Activated T-cell treated with anti-CD3 and anti-CD28 coated beads for 48 hours (primary cell): ENCODE measurements around the gene NR1D1.
"Not testable (repeated sequence)": the region's sequence is repeated elsewhere in the genome, so short reads cannot be mapped to it uniquely, and the experiment has no call there.

Experiments used
- DNase-seq: peaks from one replicate; pipeline ENCODE4 v3.0.0-alpha.2; 2020; ENCODE audit warnings: low read depth

NR1D1 gene

DNA sequence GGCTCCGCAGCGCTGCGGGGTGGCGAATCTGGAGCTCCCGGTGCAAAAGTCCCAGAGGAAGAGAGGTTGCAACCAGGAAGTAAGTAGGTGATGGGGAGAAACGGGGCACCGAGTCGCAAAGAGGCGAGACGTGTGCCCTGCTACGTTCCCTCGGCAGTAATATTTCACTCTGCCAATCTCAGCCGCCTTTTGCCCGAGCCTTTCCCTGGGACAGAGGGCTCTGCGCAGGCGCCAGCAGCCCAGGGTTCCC is at the start of gene NR1D1:
Gene NR1D1, minus strand, starts transcription at position 171 of the 250 bp plus-strand sequence. CDS start 495 bp downstream, outside the sequence.
- no peak for DNase-seq

GRCh38 chr17:40148527-40148926 is 48.1 kb upstream of the NR1D1 start:
- no peak for DNase-seq

- DNase-seq = no peak
Measured at GRCh38 chr17:40145476-40145875, 45.1 kb upstream of the NR1D1 start.

DNA sequence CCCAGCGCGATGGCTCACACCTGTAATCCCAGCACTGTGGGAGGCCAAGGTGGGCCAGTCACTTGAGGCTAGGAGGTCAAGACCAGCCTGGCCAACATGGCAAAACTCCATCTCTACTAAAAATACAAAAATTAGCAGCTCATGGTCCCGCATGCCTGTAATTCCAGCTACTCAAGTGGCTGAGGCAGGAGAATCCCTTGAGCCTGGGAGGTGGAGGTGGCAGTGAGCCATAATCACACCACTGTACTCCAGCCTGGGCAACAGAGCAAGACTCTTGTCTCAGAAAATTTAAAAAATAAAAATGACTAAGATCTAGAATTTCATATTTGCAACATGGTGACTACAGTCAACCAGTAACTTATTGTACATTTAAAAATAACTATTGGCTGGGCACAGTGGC is 42.8 kb upstream of the NR1D1 start:
- DNase-seq = not testable (repeated sequence)

- DNase-seq = no peak
Measured at GRCh38 chr17:40139566-40140058, 39.2 kb upstream of the NR1D1 start.

- DNase-seq = no peak
Measured at GRCh38 chr17:40135817-40136216, 35.4 kb upstream of the NR1D1 start.

DNA sequence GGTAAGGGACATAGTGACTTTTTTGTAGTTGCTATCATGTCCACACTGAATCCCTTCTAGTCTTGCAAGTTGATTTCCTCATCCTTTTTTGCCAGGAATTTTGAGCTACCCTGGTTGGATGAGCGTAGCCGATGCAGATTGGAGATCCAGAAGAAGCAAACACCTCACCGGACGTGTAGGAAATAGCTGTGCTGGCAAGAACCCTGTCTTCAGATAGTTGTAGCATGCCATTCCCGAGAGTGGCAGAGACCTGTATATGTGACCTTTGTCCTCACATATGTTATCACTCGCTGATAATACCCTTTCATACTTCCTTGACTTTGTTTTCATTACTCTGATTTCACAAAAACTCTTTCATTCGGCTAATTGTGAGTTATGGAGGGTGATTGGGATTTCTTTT is 33.8 kb upstream of the NR1D1 start:
- DNase-seq = no peak

DNA sequence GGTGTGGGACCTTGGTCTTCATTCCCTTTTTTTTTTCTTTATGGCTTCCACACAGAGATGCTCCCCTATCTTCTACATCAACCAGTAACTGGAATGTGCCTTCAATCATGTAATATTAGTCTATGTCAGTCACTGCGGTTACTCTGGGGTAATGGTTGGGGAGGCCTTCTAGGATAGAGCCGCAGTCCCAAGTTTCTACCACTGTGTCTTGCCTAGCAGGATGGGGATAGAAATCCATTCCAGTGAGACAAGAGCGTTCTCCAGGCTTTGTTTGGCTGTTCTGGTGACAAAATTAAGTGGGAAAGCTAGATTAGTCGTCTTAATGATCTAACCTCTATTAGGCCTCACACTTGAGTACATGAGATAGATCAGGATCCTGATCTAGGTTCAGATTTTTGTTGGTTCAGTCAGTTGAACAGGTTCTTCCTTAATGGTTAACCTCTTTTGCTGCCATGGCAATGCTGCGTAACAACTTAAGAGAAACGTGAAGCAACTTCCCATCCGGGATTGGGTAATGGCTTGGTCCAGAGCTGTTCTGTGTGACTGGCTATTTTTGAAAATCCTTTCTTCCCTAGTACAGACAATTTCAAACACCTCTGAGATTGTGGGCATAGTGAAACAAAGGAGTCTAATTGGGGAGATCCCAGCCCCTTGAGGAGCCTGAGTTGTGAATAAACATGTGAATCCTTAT is 30.1 kb upstream of the NR1D1 start:
- no peak for DNase-seq

GRCh38 chr17:40129498-40129897 is 29.1 kb upstream of the NR1D1 start:
- no peak for DNase-seq

GRCh38 chr17:40124279-40125141 is 24.1 kb upstream of the NR1D1 start:
- DNase-seq = no peak

DNA sequence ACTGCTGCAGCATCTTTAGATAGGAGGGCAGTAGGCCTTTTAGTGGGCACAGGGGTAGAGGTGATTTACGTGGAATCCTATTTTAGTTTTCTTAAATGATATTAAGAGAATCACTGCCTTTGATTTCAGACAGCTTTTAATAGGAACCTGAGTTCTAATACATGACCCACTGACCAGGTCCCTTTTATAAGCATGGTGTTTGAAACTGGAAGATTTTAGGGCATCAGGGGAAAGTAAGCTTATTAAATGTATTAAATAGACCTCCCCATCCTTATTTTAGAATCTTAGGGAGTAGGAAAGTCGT is 23.4 kb upstream of the NR1D1 start:
- no peak for DNase-seq

GRCh38 chr17:40122999-40123810 is 22.8 kb upstream of the NR1D1 start:
- no peak for DNase-seq

DNA sequence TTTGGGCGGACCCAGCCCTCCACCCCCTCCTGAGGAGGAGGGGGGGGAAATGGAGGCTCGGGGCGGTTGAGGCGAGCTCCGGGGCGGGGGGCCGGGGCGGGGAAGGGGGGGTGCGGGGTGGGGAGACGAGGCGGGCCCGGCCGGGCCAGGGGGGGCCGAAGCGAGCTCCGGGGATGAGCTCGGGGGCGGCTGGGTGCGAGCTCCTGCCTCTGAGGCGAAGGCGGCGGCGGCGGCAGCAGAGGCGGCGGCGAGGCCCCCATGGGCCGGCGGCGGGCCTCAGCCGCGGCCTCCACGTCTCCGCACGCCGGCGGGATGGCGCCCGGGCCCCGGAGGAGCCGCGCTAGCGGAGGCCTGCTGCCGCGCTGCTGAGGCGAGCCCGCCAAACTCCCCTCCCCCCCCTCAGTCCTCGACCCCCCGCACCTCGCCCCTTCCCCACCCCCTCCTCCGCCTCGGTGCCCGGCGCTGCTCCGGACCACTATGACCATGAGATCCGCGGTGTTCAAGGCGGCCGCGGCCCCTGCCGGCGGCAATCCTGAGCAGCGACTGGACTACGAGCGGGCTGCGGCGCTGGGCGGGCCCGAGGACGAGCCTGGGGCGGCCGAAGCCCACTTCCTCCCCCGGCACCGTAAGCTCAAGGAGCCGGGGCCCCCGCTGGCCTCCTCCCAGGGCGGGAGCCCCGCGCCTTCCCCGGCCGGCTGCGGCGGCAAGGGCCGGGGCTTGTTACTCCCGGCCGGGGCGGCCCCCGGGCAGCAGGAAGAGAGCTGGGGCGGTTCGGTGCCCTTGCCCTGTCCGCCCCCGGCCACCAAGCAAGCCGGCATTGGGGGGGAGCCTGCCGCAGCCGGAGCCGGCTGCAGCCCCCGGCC is 22.0 kb upstream of the NR1D1 start:
- DNase-seq = no peak

- peak; percentile 83 for DNase-seq
Measured at GRCh38 chr17:40121181-40122135, 21.1 kb upstream of the NR1D1 start, which contains the start of gene MSL1. Gene MSL1 (plus strand): TSS chr17:40121971. CDS start chr17:40122613, 642 bp downstream.

DNA sequence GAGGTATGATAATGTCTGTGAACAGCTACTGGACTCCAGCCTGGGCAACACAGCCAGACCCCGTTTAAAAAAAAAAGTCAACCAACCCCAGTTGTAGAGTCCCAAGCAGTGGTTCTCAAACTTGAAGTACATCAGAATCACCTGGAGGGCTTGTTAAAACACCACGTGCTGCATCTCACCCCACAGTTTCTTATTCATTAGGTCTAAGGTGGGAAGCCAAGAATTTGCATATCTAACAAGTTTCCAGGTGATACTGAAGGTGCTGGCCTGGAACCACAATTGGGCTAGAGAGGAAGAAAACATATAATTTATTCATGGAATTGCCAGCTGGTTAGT is 14.7 kb upstream of the NR1D1 start:
- DNase-seq = no peak

DNA sequence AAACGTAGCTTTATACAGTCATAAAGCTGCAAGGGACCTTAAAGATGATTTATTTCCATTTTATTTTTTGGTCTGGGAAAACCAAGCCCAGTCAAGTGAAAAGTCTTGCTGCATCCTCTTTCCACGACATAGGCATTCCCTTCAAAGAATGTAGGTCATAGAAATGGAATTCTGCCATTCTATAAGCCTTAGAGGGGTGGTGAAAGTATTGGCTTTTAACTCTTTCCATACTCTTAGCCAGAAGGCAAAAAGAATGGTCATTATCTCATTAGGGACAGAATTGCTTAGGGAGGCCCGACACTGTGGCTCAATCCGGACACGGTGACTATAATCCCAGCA is 13.5 kb upstream of the NR1D1 start:
- no peak for DNase-seq

DNA sequence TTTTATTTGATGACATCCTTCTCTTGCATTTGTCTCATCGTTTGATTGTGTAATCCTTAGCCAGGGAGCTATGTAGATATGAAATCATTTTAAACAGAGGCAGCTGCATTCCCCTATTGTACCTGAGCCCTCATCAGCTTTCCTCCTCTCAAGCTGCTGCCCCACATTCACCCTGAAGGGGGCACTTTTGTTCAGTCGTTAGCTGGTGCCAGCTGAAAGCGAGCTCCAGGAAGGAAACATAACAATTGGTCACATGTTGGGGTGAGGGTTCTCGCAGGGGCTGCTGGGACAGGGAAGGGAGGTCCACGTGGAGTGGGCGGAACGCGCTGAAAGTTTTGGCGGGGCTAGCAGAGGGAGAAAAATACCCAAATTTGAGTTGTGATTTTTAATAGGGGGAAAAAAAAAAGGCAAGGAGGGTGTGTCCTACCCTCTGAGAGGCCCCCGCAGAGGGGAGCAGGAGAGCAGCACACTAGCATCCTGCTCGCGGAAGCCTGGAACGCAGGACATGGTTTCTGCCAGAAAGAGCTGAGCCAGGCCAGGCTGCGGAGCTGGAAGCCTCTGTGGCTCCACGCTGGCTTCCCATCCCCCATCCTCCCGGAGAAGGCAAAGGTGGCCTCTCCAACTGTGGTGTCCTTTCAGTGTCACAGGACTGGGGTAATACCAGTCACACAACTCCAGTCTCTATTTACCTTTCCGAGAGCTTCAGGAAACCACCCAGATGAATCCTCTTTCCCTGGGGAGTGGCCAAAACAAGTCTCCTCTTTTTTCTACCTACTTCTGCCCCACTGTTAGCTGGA is 12.9 kb upstream of the NR1D1 start:
- DNase-seq = peak; percentile 85

GRCh38 chr17:40112718-40113109 is 12.3 kb upstream of the NR1D1 start:
- DNase-seq = no peak

DNA sequence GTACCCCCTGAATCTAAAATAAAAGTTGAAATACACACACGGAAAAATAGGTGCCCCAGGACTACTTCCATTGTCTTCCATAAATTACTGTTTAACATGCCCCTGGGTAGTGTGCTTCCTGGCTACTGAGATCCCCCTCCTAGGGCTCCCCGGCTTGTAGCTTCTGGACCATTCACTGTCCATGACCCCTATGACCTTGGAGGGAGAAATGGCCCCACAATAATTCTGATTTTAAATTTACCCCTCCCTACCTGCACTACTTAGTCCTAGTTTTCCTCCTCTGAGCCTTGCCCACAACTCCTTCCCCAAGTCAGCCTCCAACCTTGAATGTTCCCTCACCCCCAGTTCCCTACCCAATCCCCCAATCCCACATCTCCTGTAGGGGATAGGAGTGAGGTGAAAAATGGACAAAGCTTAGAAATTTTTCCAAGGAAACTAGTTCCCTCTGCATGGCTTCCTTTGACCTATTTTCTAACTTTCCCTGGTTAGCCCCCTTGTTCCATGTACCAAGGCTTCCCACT is 11.9 kb upstream of the NR1D1 start:
- no peak for DNase-seq
